Neural progenitor cell (in vitro differentiated cells): Measurements from ENCODE around the gene ANKMY1. TPM values are rescaled to one million over a fixed set of nuclear protein-coding genes. Genes with fewer than 3 reads are reported as not detected.
A peak's percentile ranks its signal among the peaks of the same experiment; 100 is the strongest.

Source experiments
- DNase-seq: peaks from one replicate; pipeline ENCODE4 v3.0.0-alpha.2; 2016; ENCODE audit warnings: low spot score
- H2AFZ ChIP-seq: fragments of 200-600 bp; sonication (generic); replicated peaks from 2 replicates; pipeline ENCODE4 v1.6.1; 2016; ENCODE audit warnings: antibody characterized with exemption
- H3F3A ChIP-seq: fragments of 200-600 bp; sonication (generic); 2 replicates; pipeline ENCODE4 v1.6.1; 2016; ENCODE audit warnings: antibody characterized with exemption, low read depth
- H3K27ac ChIP-seq: fragments of 200-600 bp; sonication (generic); 2 replicates; pipeline ENCODE4 v1.5.1; 2016; ENCODE audit warnings: mild to moderate bottlenecking
- H3K27me3 ChIP-seq: fragments of 200-600 bp; sonication (generic); 2 replicates; pipeline ENCODE4 v1.6.1; 2016; ENCODE audit warnings: mild to moderate bottlenecking, moderate library complexity
- H3K36me3 ChIP-seq: fragments of 200-600 bp; sonication (generic); 2 replicates; pipeline ENCODE4 v1.5.1; 2016
- H3K4me1 ChIP-seq: fragments of 200-600 bp; sonication (generic); 2 replicates; pipeline ENCODE4 v1.6.1; 2016; ENCODE audit warnings: mixed run types
- H3K4me2 ChIP-seq: fragments of 200-600 bp; sonication (generic); 2 replicates; pipeline ENCODE4 v1.6.1; 2016
- H3K4me3 ChIP-seq: fragments of 200-600 bp; sonication (generic); 2 replicates; pipeline ENCODE4 v1.5.1; 2016
- H3K79me2 ChIP-seq: fragments of 200-600 bp; sonication (generic); 2 replicates; pipeline ENCODE4 v1.6.1; 2016; ENCODE audit warnings: low read depth
- H3K9ac ChIP-seq: fragments of 200-600 bp; sonication (generic); 2 replicates; pipeline ENCODE4 v1.6.1; 2016
- H3K9me3 ChIP-seq: fragments of 200-600 bp; sonication (generic); 2 replicates; pipeline ENCODE4 v1.5.1; 2016; ENCODE audit warnings: low read depth
- H4K20me1 ChIP-seq: fragments of 200-600 bp; sonication (generic); 2 replicates; pipeline ENCODE4 v1.6.1; 2016; ENCODE audit warnings: low read depth
- H3K27ac Mint-ChIP-seq: 3 replicates; pipeline ENCODE4 v1.8.0; 2021; ENCODE audit warnings: mixed read lengths
- H3K27me3 Mint-ChIP-seq: 2 replicates; pipeline ENCODE4 v1.8.0; 2022; ENCODE audit warnings: low read depth, mild to moderate bottlenecking, inconsistent platforms, moderate library complexity, mixed read lengths; ENCODE audit not compliant: insufficient read depth
- H3K36me3 Mint-ChIP-seq: 3 replicates; pipeline ENCODE4 v1.8.0; 2021; ENCODE audit warnings: mixed read lengths
- H3K4me1 Mint-ChIP-seq: 3 replicates; pipeline ENCODE4 v1.8.0; 2021; ENCODE audit warnings: mixed read lengths
- H3K4me3 Mint-ChIP-seq: 3 replicates; pipeline ENCODE4 v1.8.0; 2021; ENCODE audit warnings: mild to moderate bottlenecking, moderate library complexity, mixed read lengths
- H3K9me3 Mint-ChIP-seq: 3 replicates; pipeline ENCODE4 v1.8.0; 2020; ENCODE audit warnings: mixed read lengths
- CTCF ChIP-seq: fragments of 200-600 bp; sonication (generic); IDR thresholded peaks from 2 replicates; pipeline ENCODE4 v1.5.1; 2017; ENCODE audit warnings: antibody characterized with exemption, mild to moderate bottlenecking
- EZH2 ChIP-seq: fragments of 200-600 bp; sonication (generic); IDR thresholded peaks from 2 replicates; pipeline ENCODE4 v1.6.1; 2017; ENCODE audit warnings: antibody characterized with exemption, mild to moderate bottlenecking, moderate library complexity
- EZH2phosphoT487 ChIP-seq: fragments of 200-600 bp; sonication (generic); IDR thresholded peaks from 2 replicates; pipeline ENCODE4 v1.6.1; 2017; ENCODE audit warnings: antibody characterized with exemption
- total RNA-seq: library from RNA; depleted of rRNA; stranded (reverse); fragments of >200 nt; gene quantifications from 2 replicates; pipeline ENCODE4 v1.2.3, GENCODE V29; 2015; ENCODE audit warnings: low replicate concordance

Gene ANKMY1
- total RNA-seq, 1 donor from 2014 or later = 4.2 TPM

- Histone ChIP-seq H3F3A (no peaks in the 10 kb centered on the region), H3K36me3 (no peaks in the 10 kb centered on the region), H4K20me1 (peaks cover 50% of the 10 kb centered on the region), H3K79me2 (peaks cover 58% of the 10 kb centered on the region), H3K9me3 (no peaks in the 10 kb centered on the region), H3K9ac (no peak overlapping the region), H3K4me1 (peaks cover 9% of the 10 kb centered on the region), H3K27me3 (peaks cover 17% of the 10 kb centered on the region), H2AFZ (no peak overlapping the region), H3K4me3 (peak overlapping the region; percentile 97), H3K4me2 (peak overlapping the region; percentile 100), H3K27ac (no peak overlapping the region)
- Mint-ChIP-seq H3K9me3 (no peaks in the 10 kb centered on the region), H3K4me1 (peaks cover 17% of the 10 kb centered on the region), H3K27me3 (peaks cover 2% of the 10 kb centered on the region), H3K36me3 (no peaks in the 10 kb centered on the region), H3K4me3 (peak overlapping the region; percentile 83), H3K27ac (no peak overlapping the region)
- TF ChIP-seq EZH2phosphoT487 (peak; percentile 25), CTCF (no peak)
- peak; percentile 75 for DNase-seq
These were observed 120.9 kb downstream of the ANKMY1 start for GRCh38 chr2:240436683-240437550.

GRCh38 chr2:240435948-240436682 is 121.7 kb downstream of the ANKMY1 start:
- no peak for TF ChIP-seq CTCF
- TF ChIP-seq EZH2 = peak; percentile 49
- TF ChIP-seq EZH2phosphoT487 = no peak
- Mint-ChIP-seq H3K4me1 (peaks cover 17% of the 10 kb centered on the region), H3K9me3 (no peaks in the 10 kb centered on the region), H3K4me3 (peak overlapping the region; percentile 83), H3K36me3 (no peaks in the 10 kb centered on the region), H3K27ac (no peak overlapping the region), H3K27me3 (peaks cover 2% of the 10 kb centered on the region)
- Histone ChIP-seq H3F3A (no peaks in the 10 kb centered on the region), H3K36me3 (no peaks in the 10 kb centered on the region), H3K9me3 (no peaks in the 10 kb centered on the region), H3K79me2 (peaks cover 50% of the 10 kb centered on the region), H2AFZ (peak overlapping the region; percentile 72), H3K27me3 (peaks cover 17% of the 10 kb centered on the region), H3K4me3 (peak overlapping the region; percentile 97), H3K4me2 (peak overlapping the region; percentile 100), H3K27ac (no peak overlapping the region), H4K20me1 (peaks cover 45% of the 10 kb centered on the region), H3K9ac (peak overlapping the region; percentile 45), H3K4me1 (peaks cover 9% of the 10 kb centered on the region)
- peak; percentile 55 for DNase-seq

GRCh38 chr2:240435457-240435947 is 122.3 kb downstream of the ANKMY1 start, which contains the start of gene GPC1:
TSS of gene GPC1 (plus strand) at chr2:240435663. CDS start at chr2:240435919, 256 bp downstream.
- Mint-ChIP-seq H3K27ac (peak within 1 kb of the TSS; percentile 78), H3K36me3 (no peaks in the 10 kb centered on the region), H3K27me3 (peaks cover 3% of the 10 kb centered on the region), H3K9me3 (no peaks in the 10 kb centered on the region), H3K4me1 (peaks cover 17% of the 10 kb centered on the region), H3K4me3 (peak within 1 kb of the TSS; percentile 88)
- peak; percentile 94 for DNase-seq
- H3K9ac ChIP-seq = peak within 1 kb of the TSS; percentile 81
- H3K4me3 ChIP-seq = peak within 1 kb of the TSS; percentile 97
- TF ChIP-seq EZH2phosphoT487 = no peak
- no peak for TF ChIP-seq EZH2
- no peak for TF ChIP-seq CTCF
- H4K20me1 ChIP-seq = peaks cover 39% of the 10 kb centered on the region
- H3K9me3 ChIP-seq = no peaks in the 10 kb centered on the region
- H3K4me2 ChIP-seq = peak within 1 kb of the TSS; percentile 100
- peaks cover 46% of the 10 kb centered on the region for H3K79me2 ChIP-seq
- peaks cover 17% of the 10 kb centered on the region for H3K27me3 ChIP-seq
- peak within 1 kb of the TSS; percentile 93 for H2AFZ ChIP-seq
- no peaks in the 10 kb centered on the region for H3F3A ChIP-seq
- H3K4me1 ChIP-seq = peaks cover 9% of the 10 kb centered on the region
- no peaks in the 10 kb centered on the region for H3K36me3 ChIP-seq
- H3K27ac ChIP-seq = no peak within 1 kb of the TSS
